Pancreas (tissue), 10 donors: Measurements from ENCODE around the gene C12orf56. TPM values are rescaled to one million over a fixed set of nuclear protein-coding genes. Genes with fewer than 3 reads are reported as not detected.
A peak's percentile ranks its signal among the peaks of the same experiment; 100 is the strongest.

ENCODE experiments used
- ATAC-seq, 4 donors: fragments of 200-7000 bp; cut with Tn5 transposase; one replicate each; pipeline versions ENCODE4 v1.8.0 to v1.9.1; 2020; ENCODE audit warnings: mild to moderate bottlenecking in 4 of 4, moderate library complexity in 4 of 4
- DNase-seq, 6 donors: peaks; one replicate each; pipeline ENCODE4 v3.0.0-alpha.2; 2020
- FAIRE-seq: peaks from 2 replicates; lab custom pipeline; 2012; peaks lifted over from hg19 to GRCh38; lab: Jason Lieb, UNC
- H3K27ac ChIP-seq, 4 donors: fragments of 200-600 bp; sonication (generic); 1 replicate in 3 of 4; 2 replicates in 1 of 4; pipeline versions ENCODE4 v1.5.0 to v1.8.0; 2020
- H3K27me3 ChIP-seq, 4 donors: fragments of 200-600 bp; one replicate each; pipeline ENCODE4 v1.8.0; 2021
- H3K36me3 ChIP-seq, 3 donors: fragments of 200-600 bp; sonication (generic) in 1 of 3; one replicate each; pipeline versions ENCODE4 v1.5.0 to v1.8.0; 2020 to 2021
- H3K4me1 ChIP-seq, 3 donors: fragments of 200-600 bp; one replicate each; pipeline ENCODE4 v1.8.0; 2021
- H3K4me3 ChIP-seq, 4 donors: fragments of 200-600 bp; sonication (generic) in 2 of 4; one replicate each; pipeline versions ENCODE4 v1.5.0 to v1.8.0; 2020 to 2021
- H3K9me3 ChIP-seq, 4 donors: fragments of 200-600 bp; one replicate each; pipeline ENCODE4 v1.8.0; 2021
- CTCF ChIP-seq, 4 donors: fragments of 200-600 bp; sonication (generic) in 3 of 4; IDR thresholded peaks; one replicate each; pipeline versions ENCODE4 v1.5.0 to v1.8.0; 2021; ENCODE audit warnings: antibody characterized with exemption in 4 of 4
- WGBS, 2 donors: extraction: QIAGEN DNeasy Blood & Tissue Kit; methylation state at CpG; one replicate each; pipeline ENCODE4 v1.1.7; 2013; 5-methylcytosine and 5-hydroxymethylcytosine counted together
- intact Hi-C, 3 donors: fragments of 100-400 bp; cut with DNase I; formaldehyde crosslinking; loops; one replicate each; pipeline versions ENCODE4 v1.11.1 to v1.14.2; 2022
- polyA plus RNA-seq, 2 donors: library from polyadenylated mRNA; stranded (reverse); fragments of 200-250 nt; gene quantifications; one replicate each; pipeline ENCODE4 v1.2.3, GENCODE V29; 2013
- total RNA-seq, 6 donors: library from RNA; stranded (reverse); fragmentation: NEBNext Ultra II Directional in 4 of 6; extraction: Animal tissue kit (Norgen Biotek cat#: 25700) in 4 of 6; gene quantifications; one replicate each; pipeline versions ENCODE4 v1.2.1 to v1.2.4, GENCODE V29; 2021 to 2023
- donor health status: healthy with polysubstance abuse.
- donor health status: DM: no; HTN: no; CAD: no; lungs with moderate emphysema.
- donor health status: DM: no; HTN: no; CAD: no.
- donor health status: control.
- donor health status: control.
- donor health status: Bipolar disorder and iron deficiency.
- donor health status: DM: yes; HTN: yes; CAD: no.
- donor health status: DM: no; HTN: no; CAD: no.
- donor health status: DM: no; HTN: no; CAD: no.
- donor health status: DM: yes; HTN: yes; CAD: no.

Gene C12orf56
- total and polyA plus RNA-seq, 8 donors, result 0.19 TPM; not detected in 7

GRCh38 chr12:64225626-64226025 lies 164.9 kb downstream of the C12orf56 start:
- Histone ChIP-seq H3K9me3 (no peaks in the 10 kb centered on the region), H3K4me1 (peaks cover 2 to 8% (median 7%) of the 10 kb centered on the region in 3 donors), H3K27ac (no peak overlapping the region), H3K36me3 (no peaks in the 10 kb centered on the region), H3K27me3 (no peaks in the 10 kb centered on the region), H3K4me3 (no peak overlapping the region)
- no peak for DNase-seq
- FAIRE-seq, result no peak
- no peak for TF ChIP-seq CTCF (IDR thresholded peaks at IDR 0.05)
- intact Hi-C loops, result no loop called here
- no peak for ATAC-seq
- 25 to 43% methylated on average over 2 of the region's 2 CpGs for WGBS, 2 donors

GRCh38 chr12:64222009-64222765 lies 168.4 kb downstream of the C12orf56 start, which contains the start of gene KICS2:
Gene KICS2 (minus strand): TSS chr12:64222296. CDS start chr12:64222237, 59 bp downstream.
- peak; percentile 90 to 96 (median 93) for DNase-seq
- H3K27ac ChIP-seq, result peak within 1 kb of the TSS; percentile 91 to 97 (median 96)
- 0% methylated on average over 53 to 56 of the region's 56 CpGs for WGBS, 2 donors

GRCh38 chr12:64221651-64222008 lies 168.9 kb downstream of the C12orf56 start:
- DNase-seq, result peak; percentile 83 to 94 (median 90)
- ATAC-seq, result peak; percentile 85 to 92 (median 90)
- no peaks in the 10 kb centered on the region for H3K36me3 ChIP-seq
- peak overlapping the region; percentile 91 to 97 (median 96) for H3K27ac ChIP-seq
- peak overlapping the region; percentile 59 to 82 (median 72) for H3K4me3 ChIP-seq
- H3K27me3 ChIP-seq, result no peaks in the 10 kb centered on the region
- peaks cover 2 to 21% (median 15%) of the 10 kb centered on the region in 3 donors for H3K4me1 ChIP-seq
- intact Hi-C loops, result no loop called here
- H3K9me3 ChIP-seq, result no peaks in the 10 kb centered on the region
- TF ChIP-seq CTCF (IDR thresholded peaks at IDR 0.05), result no peak
- FAIRE-seq, result no peak
- WGBS, 2 donors, result 0 to 1% methylated on average over 14 to 16 of the region's 16 CpGs

More at GRCh38 chr12:64222009-64222765, 168.4 kb downstream of the C12orf56 start, which contains the start of gene KICS2:
- Histone ChIP-seq H3K36me3 (no peaks in the 10 kb centered on the region), H3K4me1 (peaks cover 2 to 21% (median 15%) of the 10 kb centered on the region in 3 donors), H3K27me3 (no peaks in the 10 kb centered on the region), H3K9me3 (no peaks in the 10 kb centered on the region), H3K4me3 (peak within 1 kb of the TSS; percentile 59 to 82 (median 72))
- peak; percentile 98 to 99 (median 98) for ATAC-seq
- FAIRE-seq, result no peak
- intact Hi-C loops, result no loop called here
- peak in 1 of 4 donors; percentile 8 for TF ChIP-seq CTCF (IDR thresholded peaks at IDR 0.05)

GRCh38 chr12:64220046-64220445 lies 170.5 kb downstream of the C12orf56 start:
- intact Hi-C loops, result no loop called here
- H3K4me1 ChIP-seq, result peaks cover 2 to 21% (median 15%) of the 10 kb centered on the region in 3 donors
- WGBS, 2 donors, result 79 to 86% methylated on average over 3 of the region's 3 CpGs
- FAIRE-seq, result no peak
- H3K27ac ChIP-seq, result no peak overlapping the region
- DNase-seq, result no peak
- no peaks in the 10 kb centered on the region for H3K36me3 ChIP-seq
- H3K9me3 ChIP-seq, result no peaks in the 10 kb centered on the region
- no peak for TF ChIP-seq CTCF (IDR thresholded peaks at IDR 0.05)
- no peak overlapping the region for H3K4me3 ChIP-seq
- ATAC-seq, result no peak
- no peaks in the 10 kb centered on the region for H3K27me3 ChIP-seq

DNA sequence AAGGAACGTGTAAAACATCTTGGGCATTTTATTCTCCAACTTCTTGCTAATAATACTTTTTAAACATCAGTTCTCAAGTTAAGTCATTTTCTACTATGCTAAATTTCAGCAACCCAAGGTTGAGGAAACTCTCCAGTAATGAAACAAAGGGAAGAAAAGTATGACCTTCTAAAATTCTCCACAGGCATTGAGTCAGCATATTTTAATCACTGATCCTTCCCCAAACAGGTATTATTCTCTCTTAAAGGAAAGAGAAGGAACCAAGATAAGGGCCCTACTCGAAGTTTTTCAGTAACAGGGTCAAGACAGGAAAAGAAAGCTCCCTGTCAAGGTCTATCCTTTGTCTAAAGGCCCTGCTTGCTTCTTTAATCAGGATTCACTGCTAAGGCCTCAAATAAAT lies 171.4 kb downstream of the C12orf56 start:
- FAIRE-seq, result no peak
- no peaks in the 10 kb centered on the region for H3K27me3 ChIP-seq
- no peaks in the 10 kb centered on the region for H3K36me3 ChIP-seq
- peaks cover 2 to 21% (median 15%) of the 10 kb centered on the region in 3 donors for H3K4me1 ChIP-seq
- DNase-seq, result no peak
- no peak overlapping the region for H3K27ac ChIP-seq
- TF ChIP-seq CTCF (IDR thresholded peaks at IDR 0.05), result no peak
- ATAC-seq, result no peak
- H3K9me3 ChIP-seq, result no peaks in the 10 kb centered on the region
- no peak overlapping the region for H3K4me3 ChIP-seq
- 44 to 47% methylated on average over 2 of the region's 2 CpGs for WGBS, 2 donors
- intact Hi-C loops, result no loop called here
